ENCODE results near the gene HAPLN3.
A peak's percentile ranks its signal among the peaks of the same experiment; 100 is the strongest.
"Not testable (repeated sequence)": the region's sequence is repeated elsewhere in the genome, so short reads cannot be mapped to it uniquely, and the experiment has no call there.

The HAPLN3 gene

DNA sequence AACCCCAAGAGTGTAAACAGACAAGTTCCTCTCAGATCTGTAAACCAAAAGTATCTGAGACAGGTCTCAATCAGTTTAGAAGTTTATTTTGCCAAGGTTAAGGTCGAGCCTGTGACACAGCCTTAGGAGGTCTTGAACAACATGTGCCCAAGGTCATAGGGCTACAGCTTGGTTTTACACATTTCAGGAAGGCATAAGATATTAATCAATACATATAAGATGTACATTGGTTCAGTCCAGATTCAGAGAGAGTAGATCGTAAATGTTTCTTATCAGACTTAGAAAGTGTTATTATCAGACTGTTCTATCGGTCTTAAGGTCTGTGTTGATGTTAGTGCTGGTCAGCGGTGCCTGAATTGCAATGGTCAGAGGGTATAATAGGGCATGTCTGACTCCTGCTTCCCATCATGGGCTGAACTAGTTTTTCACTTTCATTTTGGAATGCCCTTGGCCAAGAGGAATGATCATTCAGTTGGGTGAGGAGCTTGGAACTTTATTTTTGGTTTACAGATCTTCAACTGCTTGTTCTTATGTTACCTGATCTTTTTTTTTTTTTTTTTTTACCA is 44.8 kb upstream of the HAPLN3 start:
- ChIA-PET POLR2A (no interaction called here), CTCF (interaction anchor here (0.6 kb wide), 1 partner anchor 266 kb away, joined by 4 read pairs; no protein-coding TSS in a partner anchor)
- TF ChIP-seq TRIM28 (IDR thresholded peaks at IDR 0.05; ENCODE audit: borderline replicate concordance, low read length) (no peak), SCRT2 (tag by site-specific recombination; IDR thresholded peaks at IDR 0.05) (no peak), YY1 (tag by site-specific recombination; IDR thresholded peaks at IDR 0.05) (no peak), GLI4 (tag by site-specific recombination; IDR thresholded peaks at IDR 0.05) (no peak), ZNF623 (tag by site-specific recombination; IDR thresholded peaks at IDR 0.05) (no peak), ZNF629 (tag by site-specific recombination; IDR thresholded peaks at IDR 0.05) (no peak), SP2 (tag by site-specific recombination; IDR thresholded peaks at IDR 0.05) (no peak), ZNF585B (tag by site-specific recombination; IDR thresholded peaks at IDR 0.05) (no peak), GLIS1 (tag by site-specific recombination; IDR thresholded peaks at IDR 0.05) (no peak)
- TF ChIP-seq, protein P1, sequence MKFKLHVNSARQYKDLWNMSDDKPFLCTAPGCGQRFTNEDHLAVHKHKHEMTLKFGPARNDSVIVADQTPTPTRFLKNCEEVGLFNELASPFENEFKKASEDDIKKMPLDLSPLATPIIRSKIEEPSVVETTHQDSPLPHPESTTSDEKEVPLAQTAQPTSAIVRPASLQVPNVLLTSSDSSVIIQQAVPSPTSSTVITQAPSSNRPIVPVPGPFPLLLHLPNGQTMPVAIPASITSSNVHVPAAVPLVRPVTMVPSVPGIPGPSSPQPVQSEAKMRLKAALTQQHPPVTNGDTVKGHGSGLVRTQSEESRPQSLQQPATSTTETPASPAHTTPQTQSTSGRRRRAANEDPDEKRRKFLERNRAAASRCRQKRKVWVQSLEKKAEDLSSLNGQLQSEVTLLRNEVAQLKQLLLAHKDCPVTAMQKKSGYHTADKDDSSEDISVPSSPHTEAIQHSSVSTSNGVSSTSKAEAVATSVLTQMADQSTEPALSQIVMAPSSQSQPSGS (tag by site-specific recombination; IDR thresholded peaks at IDR 0.05; ENCODE audit: low read depth) = no peak
- Histone ChIP-seq H3K4me1 (ENCODE audit: control insufficient read depth, insufficient read depth, low read length) (no peaks in the 10 kb centered on the region), H3K4me3 (ENCODE audit: low read depth, low read length) (no peak overlapping the region), H3K36me3 (ENCODE audit: control insufficient read depth in 2 of 2, insufficient read depth in 1 of 2, low read length in 2 of 2) (no peaks in the 10 kb centered on the region), H3K9me3 (ENCODE audit: control insufficient read depth, insufficient read depth, low read depth, low read length) (no peaks in the 10 kb centered on the region), H3K27ac (ENCODE audit: extremely low read depth, low read depth, low read length) (no peak overlapping the region)

- Histone ChIP-seq H3K36me3 (ENCODE audit: control insufficient read depth in 2 of 2, insufficient read depth in 1 of 2, low read length in 2 of 2) (no peaks in the 10 kb centered on the region), H3K27ac (ENCODE audit: extremely low read depth, low read depth, low read length) (no peak overlapping the region), H3K4me1 (ENCODE audit: control insufficient read depth, insufficient read depth, low read length) (no peaks in the 10 kb centered on the region), H3K4me3 (ENCODE audit: low read depth, low read length) (no peak overlapping the region), H3K9me3 (ENCODE audit: control insufficient read depth, insufficient read depth, low read depth, low read length) (no peaks in the 10 kb centered on the region)
- CTCF ChIA-PET = interaction anchor here (0.6 to 1.2 kb wide), 2 partner anchors 34 to 267 kb away, joined by 4 to 5 read pairs; no protein-coding TSS in a partner anchor
- POLR2A ChIA-PET = no interaction called here
- TF ChIP-seq KLF8 (tag by site-specific recombination; IDR thresholded peaks at IDR 0.05) = no peak
- peak; percentile 97 for TF ChIP-seq ZNF596 (tag by site-specific recombination; IDR thresholded peaks at IDR 0.05)
- TF ChIP-seq ZFP69B (tag by site-specific recombination; IDR thresholded peaks at IDR 0.05) = no peak
These were observed 44.1 kb upstream of the HAPLN3 start for GRCh38 chr15:88939486-88939806.

- no peaks in the 10 kb centered on the region for H3K4me1 ChIP-seq (ENCODE audit: control insufficient read depth, insufficient read depth, low read length)
- H3K36me3 ChIP-seq (ENCODE audit: control insufficient read depth in 2 of 2, insufficient read depth in 1 of 2, low read length in 2 of 2) = no peaks in the 10 kb centered on the region
- H3K9me3 ChIP-seq (ENCODE audit: control insufficient read depth, insufficient read depth, low read depth, low read length) = no peaks in the 10 kb centered on the region
- H3K27ac ChIP-seq (ENCODE audit: extremely low read depth, low read depth, low read length) = no peak overlapping the region
- ChIA-PET CTCF (interaction anchor here (0.7 to 1.7 kb wide), 4 partner anchors 33 to 191 kb away, joined by 3 to 5 read pairs (median 3); no protein-coding TSS in a partner anchor), POLR2A (no interaction called here)
- H3K4me3 ChIP-seq (ENCODE audit: low read depth, low read length) = no peak overlapping the region
- TF ChIP-seq ZNF621 (tag by site-specific recombination; IDR thresholded peaks at IDR 0.05) (no peak), ZNF366 (tag by site-specific recombination; conservative IDR thresholded peaks at IDR 0.05) (peak; percentile 35; the same call in 1 of the 2 replicates), ZNF645 (tag by site-specific recombination; IDR thresholded peaks at IDR 0.05) (no peak)
These were observed 43.6 kb upstream of the HAPLN3 start for GRCh38 chr15:88938802-88939485.

- POLR2A ChIA-PET; H3K36me3 ChIP-seq (ENCODE audit: control insufficient read depth in 2 of 2, insufficient read depth in 1 of 2, low read length in 2 of 2); H3K4me1 ChIP-seq (ENCODE audit: control insufficient read depth, insufficient read depth, low read length); H3K27ac ChIP-seq (ENCODE audit: extremely low read depth, low read depth, low read length); H3K4me3 ChIP-seq (ENCODE audit: low read depth, low read length); H3K9me3 ChIP-seq (ENCODE audit: control insufficient read depth, insufficient read depth, low read depth, low read length): not testable (repeated sequence)
- CTCF ChIA-PET = interaction anchor here (1.1 kb wide), 1 partner anchor 30 kb away, joined by 3 read pairs; no protein-coding TSS in a partner anchor
- TF ChIP-seq SETDB1 (IDR thresholded peaks at IDR 0.05; ENCODE audit: insufficient read length, low read length) = peak; percentile 75
These were observed 39.1 kb upstream of the HAPLN3 start for GRCh38 chr15:88934449-88934848.
